Activated CD4-positive, alpha-beta T cell treated with anti-CD3 and anti-CD28 coated beads, Interleukin-2, amount 50 U/mL, for 24 hours (primary cell): ENCODE measurements around the gene COL4A6.
"Not testable (repeated sequence)": the region's sequence is repeated elsewhere in the genome, so short reads cannot be mapped to it uniquely, and the experiment has no call there.

Experiments
- DNase-seq, 2 donors: peaks; one replicate each; pipeline ENCODE4 v3.0.0-alpha.2; 2020; ENCODE audit warnings: low read depth in 1 of 2, low spot score in 1 of 2

Gene COL4A6

GRCh38 chrX:108399418-108400165 lies 38.6 kb downstream of the COL4A6 start:
- DNase-seq: no peak

GRCh38 chrX:108397627-108398391 lies 40.4 kb downstream of the COL4A6 start:
- no peak for DNase-seq

- no peak for DNase-seq
Measured at GRCh38 chrX:108396986-108397385, 41.2 kb downstream of the COL4A6 start.

- no peak for DNase-seq
Measured at GRCh38 chrX:108396188-108396891, 41.9 kb downstream of the COL4A6 start.

- not testable (repeated sequence) for DNase-seq
Measured at GRCh38 chrX:108390976-108391717, 47.1 kb downstream of the COL4A6 start.

- DNase-seq: no peak
Measured at GRCh38 chrX:108384783-108385182, 53.4 kb downstream of the COL4A6 start.

- no peak for DNase-seq
Measured at GRCh38 chrX:108380222-108380621, 58.0 kb downstream of the COL4A6 start.

- not testable (repeated sequence) for DNase-seq
Measured at GRCh38 chrX:108376821-108377220, 61.4 kb downstream of the COL4A6 start.

GRCh38 chrX:108375591-108375990 lies 62.6 kb downstream of the COL4A6 start:
- DNase-seq: not testable (repeated sequence)

GRCh38 chrX:108366644-108367406 lies 71.4 kb downstream of the COL4A6 start:
- DNase-seq: no peak

GRCh38 chrX:108362026-108362425 lies 76.2 kb downstream of the COL4A6 start:
- no peak for DNase-seq

- DNase-seq: no peak
Measured at GRCh38 chrX:108361316-108361715, 76.9 kb downstream of the COL4A6 start.

- no peak for DNase-seq
Measured at GRCh38 chrX:108359806-108360602, 78.2 kb downstream of the COL4A6 start.

- DNase-seq: no peak
Measured at GRCh38 chrX:108353452-108353851, 84.8 kb downstream of the COL4A6 start.

GRCh38 chrX:108349210-108349609 lies 89.0 kb downstream of the COL4A6 start:
- no peak for DNase-seq

GRCh38 chrX:108348525-108348924 lies 89.7 kb downstream of the COL4A6 start:
- DNase-seq: no peak

GRCh38 chrX:108347800-108348199 lies 90.4 kb downstream of the COL4A6 start:
- no peak for DNase-seq

- no peak for DNase-seq
Measured at GRCh38 chrX:108344216-108344615, 94.0 kb downstream of the COL4A6 start.

GRCh38 chrX:108341947-108342346 lies 96.3 kb downstream of the COL4A6 start:
- no peak for DNase-seq

- DNase-seq: no peak
Measured at GRCh38 chrX:108332281-108332680, 105.9 kb downstream of the COL4A6 start.
